HEK293 (cell line): Measurements from ENCODE around the gene BBS9.

Source experiments
- CTCF ChIA-PET: fragments of 350-600 bp; formaldehyde crosslinking; extraction: SDS; loops from one replicate; lab custom pipeline; 2021; ENCODE audit warnings: antibody characterized with exemption; lab: Yijun Ruan, JAX
- POLR2A ChIA-PET: fragments of 300-600 bp; formaldehyde crosslinking; extraction: SDS; loops from one replicate; lab custom pipeline; 2020; ENCODE audit warnings: antibody characterized with exemption, inconsistent platforms; lab: Yijun Ruan, JAX
- H3K27ac ChIP-seq: fragments of 200-500 bp; sonication (Bioruptor generic); 2 replicates; pipeline ENCODE4 v1.5.1; 2014; ENCODE audit warnings: low read depth, low read length, control low read depth, inconsistent platforms; ENCODE audit errors: extremely low read depth
- H3K36me3 ChIP-seq, 2 experiments: fragments of 200-500 bp in 1 of 2; sonication (Bioruptor generic) in 1 of 2; 1 replicate in 1 of 2; 2 replicates in 1 of 2; pipeline ENCODE4 v1.5.1; 2014 to 2017; ENCODE audit warnings: inconsistent platforms in 2 of 2, low read length in 2 of 2; ENCODE audit not compliant: control insufficient read depth in 2 of 2, insufficient read depth in 1 of 2
- H3K4me1 ChIP-seq: fragments of 200-500 bp; sonication (Bioruptor generic); 2 replicates; pipeline ENCODE4 v1.5.1; 2014; ENCODE audit warnings: mild to moderate bottlenecking, low read length, inconsistent platforms; ENCODE audit not compliant: control insufficient read depth, insufficient read depth
- H3K4me3 ChIP-seq: 2 replicates; pipeline ENCODE4 v1.5.1; 2011; ENCODE audit warnings: low read depth, mild to moderate bottlenecking, control low read depth, low read length, moderate library complexity
- H3K9me3 ChIP-seq: fragments of 200-500 bp; sonication (Bioruptor generic); 2 replicates; pipeline ENCODE4 v1.5.1; 2014; ENCODE audit warnings: low read depth, low read length, inconsistent platforms; ENCODE audit not compliant: control insufficient read depth, insufficient read depth
- KLF1 ChIP-seq: fragments of 450-650 bp; formaldehyde crosslinking; IDR thresholded peaks from 2 replicates; pipeline ENCODE4 v1.5.1; 2016; ENCODE audit warnings: missing biosample characterization, missing genetic modification characterization
- SP3 ChIP-seq: fragments of 450-650 bp; formaldehyde crosslinking; IDR thresholded peaks from 2 replicates; pipeline ENCODE4 v1.5.1; 2016; ENCODE audit warnings: missing biosample characterization, missing genetic modification characterization
- TRIM28 ChIP-seq: IDR thresholded peaks from 2 replicates; pipeline ENCODE4 v1.6.1; 2011; ENCODE audit warnings: low read length, control low read depth, borderline replicate concordance
- YY1 ChIP-seq: fragments of 450-650 bp; formaldehyde crosslinking; IDR thresholded peaks from 2 replicates; pipeline ENCODE4 v1.5.1; 2018; ENCODE audit warnings: missing biosample characterization, missing genetic modification characterization
- ZNF175 ChIP-seq: fragments of 450-650 bp; formaldehyde crosslinking; IDR thresholded peaks from 2 replicates; pipeline ENCODE4 v1.5.1; 2016; ENCODE audit warnings: missing biosample characterization, missing genetic modification characterization
- ZNF19 ChIP-seq: fragments of 450-650 bp; formaldehyde crosslinking; IDR thresholded peaks from 2 replicates; pipeline ENCODE4; 2016; ENCODE audit warnings: missing biosample characterization, missing genetic modification characterization, low read depth
- ZNF501 ChIP-seq: fragments of 450-650 bp; formaldehyde crosslinking; IDR thresholded peaks from 2 replicates; pipeline ENCODE4 v1.5.1; 2016; ENCODE audit warnings: missing biosample characterization, missing genetic modification characterization
- ZNF514 ChIP-seq: fragments of 450-650 bp; formaldehyde crosslinking; IDR thresholded peaks from 2 replicates; pipeline ENCODE4 v1.5.1; 2016; ENCODE audit warnings: missing biosample characterization, missing genetic modification characterization
- ZNF654 ChIP-seq: fragments of 450-650 bp; formaldehyde crosslinking; IDR thresholded peaks from 2 replicates; pipeline ENCODE4 v1.5.1; 2016; ENCODE audit warnings: low read depth, missing biosample characterization, missing genetic modification characterization
- ZNF664 ChIP-seq: fragments of 450-650 bp; formaldehyde crosslinking; IDR thresholded peaks from 2 replicates; pipeline ENCODE4 v1.5.1; 2016; ENCODE audit warnings: missing biosample characterization, missing genetic modification characterization
- ZNF747 ChIP-seq: fragments of 450-650 bp; formaldehyde crosslinking; IDR thresholded peaks from 2 replicates; pipeline ENCODE4 v1.5.1; 2016; ENCODE audit warnings: missing biosample characterization, missing genetic modification characterization
- ZNF843 ChIP-seq: fragments of 450-650 bp; formaldehyde crosslinking; IDR thresholded peaks from 2 replicates; pipeline ENCODE4 v1.5.1; 2016; ENCODE audit warnings: missing biosample characterization, missing genetic modification characterization
- ZSCAN16 ChIP-seq: fragments of 450-650 bp; formaldehyde crosslinking; IDR thresholded peaks from 2 replicates; pipeline ENCODE4 v1.5.1; 2016; ENCODE audit warnings: missing biosample characterization, missing genetic modification characterization
- TF ChIP-seq, protein P1 (sequence below): fragments of 450-650 bp; formaldehyde crosslinking; IDR thresholded peaks from 2 replicates; pipeline ENCODE4 v1.5.1; 2016; ENCODE audit warnings: missing biosample characterization, missing genetic modification characterization
- TF ChIP-seq, protein P2 (sequence below): fragments of 450-650 bp; IDR thresholded peaks from 2 replicates; pipeline ENCODE4 v1.5.1; 2018; ENCODE audit warnings: missing biosample characterization, mild to moderate bottlenecking, missing genetic modification characterization
- TF ChIP-seq, protein P3 (sequence below): fragments of 450-650 bp; formaldehyde crosslinking; IDR thresholded peaks from 2 replicates; pipeline ENCODE4 v1.5.1; 2016; ENCODE audit warnings: missing biosample characterization, missing genetic modification characterization
- TF ChIP-seq, protein P4 (sequence below): fragments of 450-650 bp; formaldehyde crosslinking; IDR thresholded peaks from 2 replicates; pipeline ENCODE4 v1.5.1; 2016; ENCODE audit warnings: missing biosample characterization, missing genetic modification characterization

BBS9 gene

DNA sequence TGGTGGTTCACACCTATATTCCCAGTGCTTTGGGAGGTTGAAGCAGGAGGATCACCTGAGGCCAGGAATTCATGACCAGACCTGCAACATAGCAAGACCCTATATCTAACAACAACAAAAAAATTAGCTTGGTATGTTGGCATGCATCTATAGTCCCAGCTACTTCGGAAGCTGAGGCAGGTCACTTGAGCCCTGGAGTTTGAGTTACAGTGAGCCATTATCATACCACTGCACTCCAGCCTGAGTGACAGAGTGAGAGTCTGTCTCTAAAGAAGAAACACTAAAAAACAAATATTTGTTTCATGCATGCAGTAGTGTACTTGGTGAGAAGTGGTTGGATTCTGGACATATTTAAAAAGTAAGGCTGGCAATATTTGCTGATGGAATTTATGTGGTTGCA lies 198.1 kb downstream of the BBS9 start:
- H3K4me1 ChIP-seq, result no peaks in the 10 kb centered on the region
- no peak overlapping the region for H3K27ac ChIP-seq
- H3K4me3 ChIP-seq, result no peak overlapping the region
- ChIA-PET POLR2A (no interaction called here), CTCF (interaction anchor here (1.0 kb wide), 1 partner anchor 141 kb away, joined by 3 read pairs; no protein-coding TSS in a partner anchor)
- TF ChIP-seq YY1 (tag by site-specific recombination), result no peak
- TF ChIP-seq ZNF501 (tag by site-specific recombination), result no peak
- no peak for TF ChIP-seq ZNF747 (tag by site-specific recombination)
- no peak for TF ChIP-seq SP3 (tag by site-specific recombination)
- no peak for TF ChIP-seq ZNF175
- TF ChIP-seq, protein P1, sequence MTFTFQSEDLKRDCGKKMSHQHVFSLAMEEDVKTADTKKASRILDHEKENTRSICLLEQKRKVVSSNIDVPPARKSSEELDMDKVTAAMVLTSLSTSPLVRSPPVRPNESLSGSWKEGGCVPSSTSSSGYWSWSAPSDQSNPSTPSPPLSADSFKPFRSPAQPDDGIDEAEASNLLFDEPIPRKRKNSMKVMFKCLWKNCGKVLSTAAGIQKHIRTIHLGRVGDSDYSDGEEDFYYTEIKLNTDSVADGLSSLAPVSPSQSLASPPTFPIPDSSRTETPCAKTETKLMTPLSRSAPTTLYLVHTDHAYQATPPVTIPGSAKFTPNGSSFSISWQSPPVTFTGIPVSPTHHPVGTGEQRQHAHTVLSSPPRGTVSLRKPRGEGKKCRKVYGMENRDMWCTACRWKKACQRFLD (tag by site-specific recombination), result no peak
- TF ChIP-seq, protein P2, sequence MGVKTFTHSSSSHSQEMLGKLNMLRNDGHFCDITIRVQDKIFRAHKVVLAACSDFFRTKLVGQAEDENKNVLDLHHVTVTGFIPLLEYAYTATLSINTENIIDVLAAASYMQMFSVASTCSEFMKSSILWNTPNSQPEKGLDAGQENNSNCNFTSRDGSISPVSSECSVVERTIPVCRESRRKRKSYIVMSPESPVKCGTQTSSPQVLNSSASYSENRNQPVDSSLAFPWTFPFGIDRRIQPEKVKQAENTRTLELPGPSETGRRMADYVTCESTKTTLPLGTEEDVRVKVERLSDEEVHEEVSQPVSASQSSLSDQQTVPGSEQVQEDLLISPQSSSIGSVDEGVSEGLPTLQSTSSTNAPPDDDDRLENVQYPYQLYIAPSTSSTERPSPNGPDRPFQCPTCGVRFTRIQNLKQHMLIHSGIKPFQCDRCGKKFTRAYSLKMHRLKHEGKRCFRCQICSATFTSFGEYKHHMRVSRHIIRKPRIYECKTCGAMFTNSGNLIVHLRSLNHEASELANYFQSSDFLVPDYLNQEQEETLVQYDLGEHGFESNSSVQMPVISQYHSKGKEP (tag by site-specific recombination), result no peak
- no peak for TF ChIP-seq ZNF664 (tag by site-specific recombination)
- TF ChIP-seq ZNF843 (tag by site-specific recombination), result no peak
- TF ChIP-seq ZNF19, result no peak
- no peak for TF ChIP-seq KLF1 (tag by site-specific recombination)
- TF ChIP-seq ZNF514 (tag by site-specific recombination), result no peak
- TF ChIP-seq, protein P3, sequence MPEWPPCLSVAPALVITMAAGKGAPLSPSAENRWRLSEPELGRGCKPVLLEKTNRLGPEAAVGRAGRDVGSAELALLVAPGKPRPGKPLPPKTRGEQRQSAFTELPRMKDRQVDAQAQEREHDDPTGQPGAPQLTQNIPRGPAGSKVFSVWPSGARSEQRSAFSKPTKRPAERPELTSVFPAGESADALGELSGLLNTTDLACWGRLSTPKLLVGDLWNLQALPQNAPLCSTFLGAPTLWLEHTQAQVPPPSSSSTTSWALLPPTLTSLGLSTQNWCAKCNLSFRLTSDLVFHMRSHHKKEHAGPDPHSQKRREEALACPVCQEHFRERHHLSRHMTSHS (tag by site-specific recombination), result no peak
- no peaks in the 10 kb centered on the region for H3K9me3 ChIP-seq
- no peaks in the 10 kb centered on the region for H3K36me3 ChIP-seq

DNA sequence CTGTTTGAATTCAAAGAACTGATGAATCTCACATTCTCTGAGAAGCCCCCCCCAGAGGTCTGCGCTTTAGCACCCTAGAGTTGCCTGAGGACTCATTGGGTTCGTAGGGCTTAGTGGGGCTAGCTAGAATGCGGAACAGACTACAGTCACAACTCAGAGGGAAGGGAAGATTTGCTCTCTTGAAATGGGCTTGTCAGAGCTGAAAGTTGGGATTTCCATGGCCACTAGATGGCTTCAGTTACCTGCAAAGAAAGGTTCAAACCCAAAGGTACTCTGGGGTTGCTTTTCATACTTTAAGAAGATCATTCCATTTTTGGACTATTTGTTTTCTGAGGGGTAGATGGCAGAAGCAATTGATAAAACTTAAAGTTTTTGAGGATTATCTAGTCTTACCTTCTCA lies 205.0 kb downstream of the BBS9 start:
- H3K27ac ChIP-seq, result no peak overlapping the region
- POLR2A ChIA-PET, result no interaction called here
- no peaks in the 10 kb centered on the region for H3K9me3 ChIP-seq
- no peaks in the 10 kb centered on the region for H3K36me3 ChIP-seq
- H3K4me1 ChIP-seq, result no peaks in the 10 kb centered on the region
- TF ChIP-seq, protein P4, sequence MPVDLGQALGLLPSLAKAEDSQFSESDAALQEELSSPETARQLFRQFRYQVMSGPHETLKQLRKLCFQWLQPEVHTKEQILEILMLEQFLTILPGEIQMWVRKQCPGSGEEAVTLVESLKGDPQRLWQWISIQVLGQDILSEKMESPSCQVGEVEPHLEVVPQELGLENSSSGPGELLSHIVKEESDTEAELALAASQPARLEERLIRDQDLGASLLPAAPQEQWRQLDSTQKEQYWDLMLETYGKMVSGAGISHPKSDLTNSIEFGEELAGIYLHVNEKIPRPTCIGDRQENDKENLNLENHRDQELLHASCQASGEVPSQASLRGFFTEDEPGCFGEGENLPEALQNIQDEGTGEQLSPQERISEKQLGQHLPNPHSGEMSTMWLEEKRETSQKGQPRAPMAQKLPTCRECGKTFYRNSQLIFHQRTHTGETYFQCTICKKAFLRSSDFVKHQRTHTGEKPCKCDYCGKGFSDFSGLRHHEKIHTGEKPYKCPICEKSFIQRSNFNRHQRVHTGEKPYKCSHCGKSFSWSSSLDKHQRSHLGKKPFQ, result no peak
- TF ChIP-seq TRIM28, result 0 out of 2 replicates have a peak, but pooled peaks have one; percentile 22
- peak; percentile 50 for TF ChIP-seq ZNF654
- no peak for TF ChIP-seq ZNF501 (tag by site-specific recombination)
- no peak overlapping the region for H3K4me3 ChIP-seq
- CTCF ChIA-PET, result interaction anchor here (0.5 to 3.7 kb wide), 23 partner anchors 9 to 760 kb away, joined by 3 to 15 read pairs (median 4); no protein-coding TSS in a partner anchor

DNA sequence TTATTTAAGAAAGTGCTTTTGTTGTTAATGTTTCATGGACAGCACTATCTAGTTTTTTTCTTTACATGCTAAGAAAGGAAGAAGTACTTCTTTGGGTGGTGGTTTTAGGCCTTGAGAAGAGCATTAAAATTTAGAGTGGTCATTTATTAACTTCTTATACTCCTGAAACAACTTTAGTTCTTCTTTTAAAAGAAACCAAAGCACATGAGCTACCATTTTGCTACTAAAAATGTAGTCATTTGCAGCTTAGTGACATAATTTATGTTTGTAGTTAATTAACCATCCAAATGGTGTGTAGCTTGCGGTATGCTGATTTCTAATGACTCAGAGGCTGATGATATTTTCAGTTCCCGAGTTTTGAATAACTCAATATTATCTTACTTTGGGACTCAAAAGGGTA lies 207.5 kb downstream of the BBS9 start:
- Histone ChIP-seq H3K9me3 (no peaks in the 10 kb centered on the region), H3K4me1 (no peaks in the 10 kb centered on the region), H3K27ac (no peak overlapping the region), H3K36me3 (no peaks in the 10 kb centered on the region), H3K4me3 (no peak overlapping the region)
- ChIA-PET POLR2A (no interaction called here), CTCF (interaction anchor here (0.6 to 3.7 kb wide), 5 partner anchors 93 to 751 kb away, joined by 3 to 15 read pairs (median 3); no protein-coding TSS in a partner anchor)
- TF ChIP-seq ZSCAN16 (tag by site-specific recombination), result no peak
